Suprapubic skin (tissue), 4 donors: ENCODE results near the gene SLC25A15. TPM values are rescaled to one million over a fixed set of nuclear protein-coding genes. Genes with fewer than 3 reads are reported as not detected.

Source experiments
- DNase-seq, 2 donors: peaks; one replicate each; pipeline ENCODE4 v3.0.0-alpha.2; 2019; ENCODE audit warnings: low spot score in 2 of 2
- H3K27ac ChIP-seq: fragments of 200-600 bp; sonication (generic); one replicate; pipeline ENCODE4 v1.5.1; 2019
- H3K27me3 ChIP-seq: fragments of 200-600 bp; sonication (generic); one replicate; pipeline ENCODE4 v1.5.1; 2019
- H3K36me3 ChIP-seq: fragments of 200-600 bp; sonication (generic); one replicate; pipeline ENCODE4 v1.5.1; 2019
- H3K4me1 ChIP-seq: fragments of 200-600 bp; sonication (generic); one replicate; pipeline ENCODE4 v1.5.1; 2019
- H3K4me3 ChIP-seq: fragments of 200-600 bp; sonication (generic); one replicate; pipeline ENCODE4 v1.5.1; 2019; ENCODE audit warnings: mild to moderate bottlenecking
- H3K9me3 ChIP-seq: fragments of 200-600 bp; sonication (generic); one replicate; pipeline ENCODE4 v1.5.1; 2019
- CTCF ChIP-seq, 2 donors: fragments of 200-600 bp in 1 of 2; fragments of 450-650 bp in 1 of 2; sonication (generic) in 1 of 2; IDR thresholded peaks; one replicate each; pipeline ENCODE4 v1.5.1; 2016 to 2019; ENCODE audit warnings: antibody characterized with exemption in 2 of 2, mild to moderate bottlenecking in 1 of 2, moderate library complexity in 1 of 2
- EP300 ChIP-seq: sonication (generic); formaldehyde crosslinking; IDR thresholded peaks from one replicate; pipeline ENCODE4 v1.6.1; 2017; ENCODE audit warnings: antibody characterized with exemption
- POLR2A ChIP-seq, 2 donors: fragments of 450-650 bp; IDR thresholded peaks; one replicate each; pipeline ENCODE4 v1.6.1; 2017; ENCODE audit warnings: antibody characterized with exemption in 2 of 2, mild to moderate bottlenecking in 2 of 2, moderate library complexity in 2 of 2
- POLR2AphosphoS5 ChIP-seq, 3 donors: sonication (generic); formaldehyde crosslinking; IDR thresholded peaks; one replicate each; pipeline ENCODE4 v1.6.1; 2017; ENCODE audit warnings: antibody characterized with exemption in 3 of 3
- WGBS: methylation state at CpG from one replicate; pipeline ENCODE4 v1.1.5; 2018; 5-methylcytosine and 5-hydroxymethylcytosine counted together
- total RNA-seq, 4 donors: library from RNA; depleted of rRNA; stranded (reverse); fragments of >200 nt; gene quantifications; one replicate each; pipeline ENCODE4 v1.1.0, GENCODE V29; 2016

Gene SLC25A15
- total RNA-seq, 4 donors from 2014 or later = 4.2 to 12.1 (median 6.6) TPM

GRCh38 chr13:40777166-40777808, 12.1 kb upstream of the SLC25A15 start:
- Histone ChIP-seq H3K4me3 (peak overlapping the region; percentile 24), H3K27ac (no peak overlapping the region), H3K4me1 (peaks cover 8% of the 10 kb centered on the region), H3K36me3 (no peaks in the 10 kb centered on the region), H3K9me3 (no peaks in the 10 kb centered on the region), H3K27me3 (no peaks in the 10 kb centered on the region)
- no peak for DNase-seq
- 19% methylated on average over 7 of the region's 7 CpGs for whole genome bisulfite sequencing
- TF ChIP-seq CTCF (IDR thresholded peaks at IDR 0.05) (peak; percentile 43 to 45), EP300 (no peak), POLR2A (IDR thresholded peaks at IDR 0.05) (no peak)

- Histone ChIP-seq H3K27me3 (no peaks in the 10 kb centered on the region), H3K27ac (no peak overlapping the region), H3K36me3 (no peaks in the 10 kb centered on the region), H3K4me3 (no peak overlapping the region), H3K4me1 (peaks cover 8% of the 10 kb centered on the region), H3K9me3 (no peaks in the 10 kb centered on the region)
- WGBS = 73% methylated on average over 3 of the region's 3 CpGs
- no peak for TF ChIP-seq POLR2AphosphoS5 (IDR thresholded peaks at IDR 0.05)
- TF ChIP-seq POLR2A (IDR thresholded peaks at IDR 0.05) = no peak
- no peak for DNase-seq
Observed at GRCh38 chr13:40777809-40778175, 11.6 kb upstream of the SLC25A15 start.

- H3K4me3 ChIP-seq = no peak overlapping the region
- no peak overlapping the region for H3K27ac ChIP-seq
- no peaks in the 10 kb centered on the region for H3K36me3 ChIP-seq
- H3K27me3 ChIP-seq = no peaks in the 10 kb centered on the region
- no peaks in the 10 kb centered on the region for H3K9me3 ChIP-seq
- H3K4me1 ChIP-seq = peaks cover 8% of the 10 kb centered on the region
- no peak for DNase-seq
- 52% methylated on average over 4 of the region's 4 CpGs for WGBS
- TF ChIP-seq POLR2AphosphoS5 (IDR thresholded peaks at IDR 0.05) = no peak
- no peak for TF ChIP-seq POLR2A (IDR thresholded peaks at IDR 0.05)
- no peak for TF ChIP-seq CTCF (IDR thresholded peaks at IDR 0.05)
- TF ChIP-seq EP300 = no peak
Observed at GRCh38 chr13:40779049-40779448, 10.4 kb upstream of the SLC25A15 start.

GRCh38 chr13:40779796-40780285, 9.6 kb upstream of the SLC25A15 start:
- no peak overlapping the region for H3K4me3 ChIP-seq
- 93% methylated on average over 5 of the region's 5 CpGs for WGBS
- H3K36me3 ChIP-seq = no peaks in the 10 kb centered on the region
- no peak for TF ChIP-seq CTCF (IDR thresholded peaks at IDR 0.05)
- no peak for TF ChIP-seq POLR2A (IDR thresholded peaks at IDR 0.05)
- TF ChIP-seq POLR2AphosphoS5 (IDR thresholded peaks at IDR 0.05) = no peak
- TF ChIP-seq EP300 = no peak
- H3K27ac ChIP-seq = no peak overlapping the region
- H3K27me3 ChIP-seq = no peaks in the 10 kb centered on the region
- peaks cover 8% of the 10 kb centered on the region for H3K4me1 ChIP-seq
- DNase-seq = no peak
- H3K9me3 ChIP-seq = no peaks in the 10 kb centered on the region

GRCh38 chr13:40780822-40781401, 8.5 kb upstream of the SLC25A15 start:
- Histone ChIP-seq H3K4me3 (no peak overlapping the region), H3K27me3 (no peaks in the 10 kb centered on the region), H3K36me3 (no peaks in the 10 kb centered on the region), H3K4me1 (peaks cover 8% of the 10 kb centered on the region), H3K9me3 (no peaks in the 10 kb centered on the region), H3K27ac (no peak overlapping the region)
- 72% methylated on average over 13 of the region's 14 CpGs for WGBS
- TF ChIP-seq EP300 = no peak
- no peak for TF ChIP-seq CTCF (IDR thresholded peaks at IDR 0.05)
- no peak for TF ChIP-seq POLR2AphosphoS5 (IDR thresholded peaks at IDR 0.05)
- no peak for TF ChIP-seq POLR2A (IDR thresholded peaks at IDR 0.05)
- DNase-seq = peak in 1 of 2 donors; percentile 65
